ENCODE measurements around the gene RASGRP2.

- no peak for TF ChIP-seq POLR2AphosphoS5 (IDR thresholded peaks at IDR 0.05; ENCODE audit: borderline replicate concordance, low read depth, low read length)
- TF ChIP-seq EZH2 (IDR thresholded peaks at IDR 0.05): no peak
These were observed 1.7 kb downstream of the RASGRP2 start for GRCh38 chr11:64742087-64742888.
